ENCODE results near the gene EIPR1. TPM values are rescaled to one million over a fixed set of nuclear protein-coding genes. Genes with fewer than 3 reads are reported as not detected.

Gene EIPR1
- total and polyA plus RNA-seq, 2 donors (not counting 3 experiments of a cell fraction or from before 2014, with no cell fraction given), result 30.8 to 57.3 TPM

DNA sequence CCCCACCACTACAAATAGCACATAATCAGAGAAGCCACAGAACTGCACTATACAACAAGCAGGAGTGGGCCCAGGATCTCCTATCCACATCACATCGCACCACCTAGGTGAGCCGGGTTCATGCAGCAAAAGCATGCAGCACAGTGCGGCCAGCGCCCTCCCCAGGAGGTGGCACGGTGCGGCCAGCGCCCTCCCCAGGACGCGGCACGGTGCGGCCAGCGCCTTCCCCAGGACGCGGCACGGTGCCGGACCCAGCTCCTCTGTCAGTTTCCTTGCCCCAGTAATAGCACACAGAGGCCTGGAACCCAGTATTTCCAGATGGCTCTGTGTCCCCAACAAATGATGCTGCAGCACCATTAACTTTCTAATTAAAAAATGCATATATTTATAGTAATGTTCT lies 114.1 kb downstream of the EIPR1 start:
- no peak overlapping the region for H3K4me2 ChIP-seq (ENCODE audit: insufficient read depth, low read length)
- POLR2A ChIA-PET, result no interaction called here
- dilution Hi-C loops (cut with MboI; ENCODE audit: extremely low pct_ligation_motif_present, low sequenced_read_pairs), result no loop called here
- no peaks in the 10 kb centered on the region for H3K9me3 ChIP-seq (replicated peaks; ENCODE audit: control insufficient read depth, insufficient read depth, low read length)
- FAIRE-seq, result no peak
- CTCF ChIA-PET, result no interaction called here
- H3K79me2 ChIP-seq (ENCODE audit: control insufficient read depth, insufficient read depth, low read length), result no peaks in the 10 kb centered on the region
- H3K4me1 ChIP-seq (ENCODE audit: control insufficient read depth, extremely low read depth, insufficient read depth, low read length), result no peaks in the 10 kb centered on the region
- H4K20me1 ChIP-seq (replicated peaks; ENCODE audit: control insufficient read depth, extremely low read depth, insufficient read depth, low read length), result no peaks in the 10 kb centered on the region
- H3K9me1 ChIP-seq (replicated peaks; ENCODE audit: control insufficient read depth, extremely low read depth, insufficient read depth, low read length), result no peaks in the 10 kb centered on the region
- DNase-seq (ENCODE audit: low read depth, low spot score), result no peak
- H3K9ac ChIP-seq (replicated peaks; ENCODE audit: extremely low read depth, insufficient read depth, low read length), result no peak overlapping the region
- BruUV-seq (replicated peaks), result no TSS peak
- no peak overlapping the region for H3K27ac ChIP-seq (ENCODE audit: insufficient read depth, low read depth, low read length)
- H3K27me3 ChIP-seq (ENCODE audit: control insufficient read depth in 2 of 2, insufficient read depth in 2 of 2, low read length in 2 of 2), result no peaks in the 10 kb centered on the region
- no peaks in the 10 kb centered on the region for H3K36me3 ChIP-seq (ENCODE audit: control insufficient read depth in 2 of 2, extremely low read depth in 1 of 2, insufficient read depth in 2 of 2, low read length in 2 of 2)
- intact Hi-C loops (cut with micrococcal nuclease), result no loop called here
- H2AFZ ChIP-seq (ENCODE audit: low read depth, low read length), result no peak overlapping the region
- no peak overlapping the region for H3K4me3 ChIP-seq (replicated peaks in 1 of 3; ENCODE audit: insufficient read depth in 1 of 3, low read depth in 1 of 3, low read length in 3 of 3)
- TF ChIP-seq POLR2A (IDR thresholded peaks at IDR 0.05; ENCODE audit: low read depth, low read length), result no peak
- TF ChIP-seq, protein P1, sequence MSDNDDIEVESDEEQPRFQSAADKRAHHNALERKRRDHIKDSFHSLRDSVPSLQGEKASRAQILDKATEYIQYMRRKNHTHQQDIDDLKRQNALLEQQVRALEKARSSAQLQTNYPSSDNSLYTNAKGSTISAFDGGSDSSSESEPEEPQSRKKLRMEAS (IDR thresholded peaks at IDR 0.05; ENCODE audit: insufficient read depth, insufficient read length), result no peak
- TF ChIP-seq POLR2AphosphoS5 (IDR thresholded peaks at IDR 0.05; ENCODE audit: insufficient read depth, low read depth, low read length), result no peak
- no peak for TF ChIP-seq EZH2 (IDR thresholded peaks at IDR 0.05; ENCODE audit: borderline replicate concordance, low read depth, low read length, severe bottlenecking)
- no peak for TF ChIP-seq JUN (IDR thresholded peaks at IDR 0.05; ENCODE audit: borderline replicate concordance, insufficient read depth, insufficient read length, low read depth)
- TF ChIP-seq GATA2 (IDR thresholded peaks at IDR 0.05; ENCODE audit: insufficient read depth, insufficient read length, low read depth, low read length), result no peak
- TF ChIP-seq, protein P2, sequence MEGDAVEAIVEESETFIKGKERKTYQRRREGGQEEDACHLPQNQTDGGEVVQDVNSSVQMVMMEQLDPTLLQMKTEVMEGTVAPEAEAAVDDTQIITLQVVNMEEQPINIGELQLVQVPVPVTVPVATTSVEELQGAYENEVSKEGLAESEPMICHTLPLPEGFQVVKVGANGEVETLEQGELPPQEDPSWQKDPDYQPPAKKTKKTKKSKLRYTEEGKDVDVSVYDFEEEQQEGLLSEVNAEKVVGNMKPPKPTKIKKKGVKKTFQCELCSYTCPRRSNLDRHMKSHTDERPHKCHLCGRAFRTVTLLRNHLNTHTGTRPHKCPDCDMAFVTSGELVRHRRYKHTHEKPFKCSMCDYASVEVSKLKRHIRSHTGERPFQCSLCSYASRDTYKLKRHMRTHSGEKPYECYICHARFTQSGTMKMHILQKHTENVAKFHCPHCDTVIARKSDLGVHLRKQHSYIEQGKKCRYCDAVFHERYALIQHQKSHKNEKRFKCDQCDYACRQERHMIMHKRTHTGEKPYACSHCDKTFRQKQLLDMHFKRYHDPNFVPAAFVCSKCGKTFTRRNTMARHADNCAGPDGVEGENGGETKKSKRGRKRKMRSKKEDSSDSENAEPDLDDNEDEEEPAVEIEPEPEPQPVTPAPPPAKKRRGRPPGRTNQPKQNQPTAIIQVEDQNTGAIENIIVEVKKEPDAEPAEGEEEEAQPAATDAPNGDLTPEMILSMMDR (IDR thresholded peaks at IDR 0.05; ENCODE audit: extremely low read depth in 1 of 2, insufficient read depth in 1 of 2, low read depth in 1 of 2, low read length in 2 of 2), result no peak
- no peak for TF ChIP-seq FOS (IDR thresholded peaks at IDR 0.05; ENCODE audit: borderline replicate concordance, insufficient read depth, low read length)
- TF ChIP-seq MYC (IDR thresholded peaks at IDR 0.05; ENCODE audit: low read depth, low read length), result no peak
